AG09319 (cell line): Measurements from ENCODE around the gene ANKRD52.

Experiments used
- DNase-seq: peaks from one replicate; pipeline ENCODE4 v3.0.0-alpha.2; 2010; ENCODE audit warnings: low read depth; ENCODE audit errors: extremely low read depth
- TF ChIP-seq, protein P1 (sequence below): IDR thresholded peaks from 2 replicates; pipeline ENCODE4 v1.5.1; 2011; ENCODE audit warnings: low read depth, mild to moderate bottlenecking, inconsistent platforms, low read length, moderate library complexity

The ANKRD52 gene

DNA sequence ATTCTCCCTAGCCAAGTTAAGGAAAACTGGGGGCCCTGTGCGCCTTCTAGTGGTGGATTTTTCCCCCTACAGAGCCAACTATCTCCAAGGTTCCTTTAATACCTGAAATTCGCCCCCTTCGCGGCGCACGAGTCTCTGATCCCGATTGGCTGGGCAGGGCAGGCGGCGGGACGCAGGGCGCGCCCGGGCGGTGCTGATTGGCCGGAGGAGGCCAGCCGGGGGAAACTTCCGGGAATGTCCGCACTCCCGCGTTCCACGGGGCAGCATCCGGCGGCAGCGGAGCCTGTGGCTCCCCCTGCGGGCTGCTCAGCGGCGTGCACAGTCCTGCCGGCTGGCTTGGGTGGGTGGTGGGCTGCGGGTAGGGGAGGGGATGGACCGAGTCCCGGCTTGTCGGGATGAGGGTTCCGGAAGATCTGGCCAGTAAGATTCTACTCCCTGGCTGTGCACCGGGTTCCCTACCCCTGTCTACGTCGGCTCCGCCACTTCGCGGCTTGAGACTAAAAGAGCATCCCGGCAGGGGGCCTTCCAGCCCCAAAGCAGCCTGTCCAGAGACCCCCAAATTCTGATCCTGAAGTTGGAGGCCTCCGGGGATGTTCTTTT, 34.0 kb downstream of the ANKRD52 start, which contains the start of gene NABP2:
NABP2 (plus strand) TSS at position 241 of the 600 bp plus-strand sequence. CDS start 515 bp downstream, outside the sequence.
- peak; percentile 94 for DNase-seq

DNA sequence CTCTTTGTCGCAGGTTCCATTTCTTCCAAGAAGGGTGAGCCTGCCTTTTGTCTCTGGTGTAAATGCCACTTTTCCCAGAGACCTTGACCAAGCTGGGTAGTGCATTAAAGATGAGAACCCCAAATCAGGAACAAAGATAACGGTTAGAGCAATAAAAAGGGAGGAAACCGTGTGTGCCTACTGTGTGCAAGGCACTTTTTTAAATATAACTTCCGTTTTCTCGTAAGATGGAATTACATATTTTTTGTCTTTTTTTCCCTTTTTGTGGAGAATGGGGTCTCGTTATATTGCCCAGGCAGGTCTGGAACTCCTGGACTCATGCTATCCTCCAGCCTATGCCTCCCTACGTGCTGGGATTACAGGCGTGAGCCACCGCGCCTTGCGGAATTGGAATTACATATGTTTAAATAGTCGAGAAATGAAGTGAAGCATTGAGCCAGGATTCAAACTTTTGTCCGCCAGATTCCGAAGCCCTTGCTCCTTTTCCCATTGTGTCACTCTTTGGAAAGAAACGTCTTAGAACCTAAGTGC, 34.5 kb downstream of the ANKRD52 start:
- TF ChIP-seq, protein P1, sequence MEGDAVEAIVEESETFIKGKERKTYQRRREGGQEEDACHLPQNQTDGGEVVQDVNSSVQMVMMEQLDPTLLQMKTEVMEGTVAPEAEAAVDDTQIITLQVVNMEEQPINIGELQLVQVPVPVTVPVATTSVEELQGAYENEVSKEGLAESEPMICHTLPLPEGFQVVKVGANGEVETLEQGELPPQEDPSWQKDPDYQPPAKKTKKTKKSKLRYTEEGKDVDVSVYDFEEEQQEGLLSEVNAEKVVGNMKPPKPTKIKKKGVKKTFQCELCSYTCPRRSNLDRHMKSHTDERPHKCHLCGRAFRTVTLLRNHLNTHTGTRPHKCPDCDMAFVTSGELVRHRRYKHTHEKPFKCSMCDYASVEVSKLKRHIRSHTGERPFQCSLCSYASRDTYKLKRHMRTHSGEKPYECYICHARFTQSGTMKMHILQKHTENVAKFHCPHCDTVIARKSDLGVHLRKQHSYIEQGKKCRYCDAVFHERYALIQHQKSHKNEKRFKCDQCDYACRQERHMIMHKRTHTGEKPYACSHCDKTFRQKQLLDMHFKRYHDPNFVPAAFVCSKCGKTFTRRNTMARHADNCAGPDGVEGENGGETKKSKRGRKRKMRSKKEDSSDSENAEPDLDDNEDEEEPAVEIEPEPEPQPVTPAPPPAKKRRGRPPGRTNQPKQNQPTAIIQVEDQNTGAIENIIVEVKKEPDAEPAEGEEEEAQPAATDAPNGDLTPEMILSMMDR: no peak
- no peak for DNase-seq

More for the DNA sequence above, 34.0 kb downstream of the ANKRD52 start, which contains the start of gene NABP2:
- TF ChIP-seq, protein P1: peak; percentile 69

DNA sequence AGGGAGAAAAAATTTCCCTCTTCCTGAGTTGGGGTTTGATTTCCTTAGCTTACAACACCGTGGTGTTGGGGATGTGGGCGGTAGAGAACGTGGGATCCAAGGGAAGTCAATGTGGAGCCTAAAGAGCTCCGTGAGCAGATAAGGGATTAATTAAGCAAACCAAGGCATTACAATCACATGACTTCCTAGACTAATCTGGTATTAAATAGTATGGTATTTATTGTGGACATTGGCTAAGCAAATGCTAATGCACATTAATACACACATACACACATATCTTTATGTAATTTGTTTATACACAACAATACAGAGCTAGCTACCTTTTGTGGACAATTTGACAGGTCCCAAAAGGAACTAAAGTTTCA, 35.7 kb downstream of the ANKRD52 start:
- TF ChIP-seq, protein P1: no peak
- no peak for DNase-seq

DNA sequence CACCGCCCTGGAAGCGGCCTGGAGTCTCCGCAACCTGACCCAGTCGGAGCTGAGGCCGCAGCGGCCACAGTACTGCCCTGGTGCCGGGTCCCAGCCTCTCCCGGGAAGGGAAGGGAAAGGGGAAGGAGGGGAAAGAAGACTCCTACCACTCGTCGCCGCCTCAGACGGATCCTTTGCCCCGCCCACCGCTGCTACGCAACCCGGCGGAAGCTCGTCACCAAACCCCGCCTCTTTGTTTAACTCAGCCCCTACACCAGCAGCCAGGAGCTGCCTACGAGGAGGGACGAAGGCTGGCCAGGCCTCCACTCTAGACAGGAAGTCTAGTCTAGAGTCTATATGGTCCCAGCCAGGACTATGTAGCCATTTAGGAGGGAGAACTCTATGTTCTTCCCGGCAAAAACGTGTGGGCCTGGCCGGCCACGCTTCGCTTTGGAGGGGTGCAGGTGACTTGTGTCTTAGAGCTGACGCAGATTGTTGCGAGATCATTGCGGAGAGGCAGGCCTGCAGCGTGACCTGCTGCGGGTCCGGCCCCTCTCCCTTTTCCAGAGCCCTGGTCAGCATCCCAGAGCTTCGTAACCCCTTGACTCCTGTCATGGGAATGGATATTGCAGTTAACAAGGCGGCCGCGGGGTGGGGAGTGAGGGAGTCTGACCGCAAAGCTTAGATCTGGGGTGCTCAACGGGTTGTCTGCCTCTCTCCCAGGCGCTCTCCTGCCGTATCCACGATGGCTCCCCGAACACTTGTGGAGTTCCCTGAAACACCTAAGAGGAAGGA, 36.2 kb downstream of the ANKRD52 start, which contains the start of gene RNF41:
RNF41 (minus strand) TSS at position 166 of the 774 bp plus-strand sequence. CDS start 7,875 bp downstream, outside the sequence.
- TF ChIP-seq, protein P1: no peak
- DNase-seq: peak; percentile 95

DNA sequence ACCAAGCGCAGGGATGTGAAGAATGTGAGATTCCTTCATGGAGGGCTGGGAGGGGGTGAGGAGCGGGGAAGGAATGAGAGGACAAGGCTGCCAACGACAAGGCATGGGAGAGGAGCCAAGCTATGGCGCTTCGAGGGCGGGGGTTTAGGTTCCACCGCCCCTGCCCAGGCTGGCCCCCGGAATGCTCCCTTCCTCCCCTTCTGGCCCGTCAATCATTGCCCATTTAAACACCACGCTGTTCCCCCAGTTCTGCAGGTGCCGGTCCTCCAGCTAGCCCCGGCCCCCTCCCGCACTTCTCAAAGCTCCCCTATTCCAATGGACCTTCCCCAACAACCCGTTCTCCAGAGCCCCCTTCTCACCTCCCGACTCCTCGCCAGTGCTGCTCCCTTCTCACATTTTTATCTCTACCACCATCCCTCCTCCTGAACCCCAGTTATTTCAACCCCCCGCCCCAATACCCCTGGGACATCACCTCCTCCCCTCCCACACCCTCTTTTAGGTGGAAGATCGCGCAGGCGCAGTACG, 36.9 kb downstream of the ANKRD52 start:
- TF ChIP-seq, protein P1: no peak
- peak; percentile 65 for DNase-seq

DNA sequence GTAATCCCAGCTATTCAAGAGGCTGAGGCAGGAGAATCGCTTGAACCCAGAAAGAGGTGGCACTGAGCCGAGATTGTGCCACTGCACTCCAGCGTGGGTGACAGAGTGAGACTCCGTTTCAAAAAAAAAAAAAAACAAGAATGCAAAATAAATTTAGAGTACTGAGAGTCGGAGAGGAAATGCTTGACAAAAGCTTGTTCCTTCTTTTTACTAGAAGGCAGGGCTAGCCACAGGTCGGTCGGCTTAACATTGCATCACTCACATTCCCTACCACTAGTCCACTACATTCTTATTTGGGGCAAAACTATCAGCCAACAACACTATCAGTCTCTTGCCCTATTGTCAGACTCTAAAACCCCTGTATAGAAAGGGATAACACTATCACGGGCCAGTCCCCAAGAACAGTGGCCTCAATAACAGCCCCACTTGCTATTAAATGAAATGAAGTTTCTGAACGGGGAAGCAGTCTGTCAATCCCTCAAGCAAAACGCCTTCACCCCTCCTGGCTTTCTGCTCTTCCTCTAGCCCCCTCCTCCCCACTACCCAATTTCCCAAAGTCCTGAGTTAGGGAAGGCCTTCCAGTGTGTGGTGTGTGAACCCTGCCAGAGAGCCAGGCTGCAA, 37.5 kb downstream of the ANKRD52 start:
- DNase-seq: peak; percentile 23
- TF ChIP-seq, protein P1: no peak
